Adrenal gland (tissue), 12 donors: ENCODE measurements around the gene POLR1C. TPM values are rescaled to one million over a fixed set of nuclear protein-coding genes. Genes with fewer than 3 reads are reported as not detected.
A peak's percentile ranks its signal among the peaks of the same experiment; 100 is the strongest.

Experiments
- DNase-seq, 7 donors: peaks; one replicate each; pipeline ENCODE4 v3.0.0-alpha.2; 2019 to 2020
- H3K27ac ChIP-seq, 5 donors: fragments of 200-600 bp; sonication (generic) in 4 of 5; 1 replicate in 3 of 5; 2 replicates in 2 of 5; pipeline versions ENCODE4 v1.5.1 to v1.8.0; 2016 to 2020; ENCODE audit warnings: mild to moderate bottlenecking in 1 of 5
- H3K27me3 ChIP-seq: fragments of 200-600 bp; 2 replicates; pipeline ENCODE4 v1.8.0; 2021
- H3K36me3 ChIP-seq, 2 donors: fragments of 200-600 bp; replicated peaks in 1 of 2; 1 replicate in 1 of 2; 2 replicates in 1 of 2; pipeline versions ENCODE4 v1.5.1 to v1.8.0; 2018 to 2022
- H3K4me1 ChIP-seq, 2 donors: fragments of 200-600 bp; replicated peaks in 1 of 2; 1 replicate in 1 of 2; 2 replicates in 1 of 2; pipeline versions ENCODE4 v1.5.1 to v1.8.0; 2018 to 2021
- H3K4me3 ChIP-seq, 4 donors: fragments of 200-600 bp; sonication (generic) in 3 of 4; one replicate each; pipeline ENCODE4 v1.5.1; 2016 to 2018
- H3K9me3 ChIP-seq, 3 donors: fragments of 200-600 bp; sonication (generic) in 1 of 3; replicated peaks in 1 of 3; 1 replicate in 2 of 3; 2 replicates in 1 of 3; pipeline versions ENCODE4 v1.5.1 to v1.8.0; 2016 to 2021
- POLR2A ChIP-seq, 2 donors: fragments of 450-650 bp; IDR thresholded peaks; one replicate each; pipeline ENCODE4 v1.6.1; 2017; ENCODE audit warnings: antibody characterized with exemption in 2 of 2, mild to moderate bottlenecking in 2 of 2, moderate library complexity in 1 of 2
- WGBS, 4 donors: extraction: QIAGEN DNeasy Blood & Tissue Kit in 2 of 4; methylation state at CpG; one replicate each; pipeline versions ENCODE4 v1.1.5 to v1.1.7; 2013 to 2017; 5-methylcytosine and 5-hydroxymethylcytosine counted together
- intact Hi-C, 2 donors: fragments of 100-400 bp; cut with DNase I; formaldehyde crosslinking; loops; one replicate each; pipeline versions ENCODE4 v1.14.1 to v1.15.0; 2022 to 2023
- polyA plus RNA-seq, 3 donors: library from polyadenylated mRNA; stranded (reverse); fragments of 200-250 nt in 2 of 3; fragments of 350-450 nt in 1 of 3; fragmentation: Illumina TruSeq in 1 of 3; extraction: RNeasy Lipid Tissue Mini Kit (QIAGEN cat#74804) in 1 of 3; gene quantifications; one replicate each; pipeline ENCODE4 v1.2.3, GENCODE V29; 2013 to 2014
- total RNA-seq, 9 donors: library from RNA; depleted of rRNA in 4 of 9; stranded (reverse); fragments of >200 nt in 4 of 9; fragments of 120-200 nt in 1 of 9; fragmentation: NEBNext Ultra II Directional in 1 of 9; extraction: Animal tissue kit (Norgen Biotek cat#: 25700) in 1 of 9; gene quantifications; one replicate each; pipeline versions ENCODE4 v1.1.0 to v1.2.4, GENCODE V29; 2013 to 2023
- TF ChIP-seq, protein P1 (sequence below), 6 experiments: fragments of 450-650 bp in 4 of 6; fragments of 200-600 bp in 2 of 6; sonication (generic) in 1 of 6; IDR thresholded peaks; 1 replicate in 5 of 6; 2 replicates in 1 of 6; pipeline versions ENCODE4 v1.5.1 to v1.8.0; 2016 to 2021; ENCODE audit warnings: antibody characterized with exemption in 6 of 6, mild to moderate bottlenecking in 2 of 6, moderate library complexity in 1 of 6
- donor health status: healthy with polysubstance abuse.
- donor health status: Bipolar disorder and iron deficiency.
- donor health status: DM: yes; HTN: yes; CAD: no.
- donor health status: DM: no; HTN: no; CAD: no.
- donor health status: DM: no; HTN: no; CAD: no.
- donor health status: DM: yes; HTN: yes; CAD: no.

POLR1C gene
- total and polyA plus RNA-seq, 12 donors: 16.8 to 67.2 (median 37.4) TPM

GRCh38 chr6:43499028-43499815, 17.7 kb upstream of the POLR1C start:
- H3K4me3 ChIP-seq: no peak overlapping the region
- no peak for DNase-seq
- no peaks in the 10 kb centered on the region for H3K27me3 ChIP-seq
- intact Hi-C loops: loop anchor here (5.0 kb wide), 2 partner anchors 47 to 117 kb away; no protein-coding TSS in a partner anchor
- WGBS, 4 donors: 75 to 79% (median 78%) methylated on average over 10 to 12 of the region's 12 CpGs
- TF ChIP-seq POLR2A (IDR thresholded peaks at IDR 0.05): no peak
- no peaks in the 10 kb centered on the region for H3K9me3 ChIP-seq
- peaks cover 11 to 23% of the 10 kb centered on the region in 2 donors for H3K4me1 ChIP-seq
- peaks cover 0 to 59% of the 10 kb centered on the region in 2 donors for H3K36me3 ChIP-seq
- H3K27ac ChIP-seq: peak overlapping the region in 1 of 5 donors; percentile 8

- Histone ChIP-seq H3K36me3 (peaks cover 0 to 76% of the 10 kb centered on the region in 2 donors), H3K27me3 (no peaks in the 10 kb centered on the region), H3K4me1 (peaks cover under 1 to 9% of the 10 kb centered on the region in 2 donors), H3K4me3 (no peak overlapping the region), H3K27ac (no peak overlapping the region), H3K9me3 (no peaks in the 10 kb centered on the region)
- 90 to 100% (median 95%) methylated on average over 3 of the region's 3 CpGs for WGBS, 4 donors
- TF ChIP-seq, protein P1, sequence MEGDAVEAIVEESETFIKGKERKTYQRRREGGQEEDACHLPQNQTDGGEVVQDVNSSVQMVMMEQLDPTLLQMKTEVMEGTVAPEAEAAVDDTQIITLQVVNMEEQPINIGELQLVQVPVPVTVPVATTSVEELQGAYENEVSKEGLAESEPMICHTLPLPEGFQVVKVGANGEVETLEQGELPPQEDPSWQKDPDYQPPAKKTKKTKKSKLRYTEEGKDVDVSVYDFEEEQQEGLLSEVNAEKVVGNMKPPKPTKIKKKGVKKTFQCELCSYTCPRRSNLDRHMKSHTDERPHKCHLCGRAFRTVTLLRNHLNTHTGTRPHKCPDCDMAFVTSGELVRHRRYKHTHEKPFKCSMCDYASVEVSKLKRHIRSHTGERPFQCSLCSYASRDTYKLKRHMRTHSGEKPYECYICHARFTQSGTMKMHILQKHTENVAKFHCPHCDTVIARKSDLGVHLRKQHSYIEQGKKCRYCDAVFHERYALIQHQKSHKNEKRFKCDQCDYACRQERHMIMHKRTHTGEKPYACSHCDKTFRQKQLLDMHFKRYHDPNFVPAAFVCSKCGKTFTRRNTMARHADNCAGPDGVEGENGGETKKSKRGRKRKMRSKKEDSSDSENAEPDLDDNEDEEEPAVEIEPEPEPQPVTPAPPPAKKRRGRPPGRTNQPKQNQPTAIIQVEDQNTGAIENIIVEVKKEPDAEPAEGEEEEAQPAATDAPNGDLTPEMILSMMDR (IDR thresholded peaks at IDR 0.05): no peak
- TF ChIP-seq POLR2A (IDR thresholded peaks at IDR 0.05): no peak
- DNase-seq: no peak
- intact Hi-C loops: loop anchor here in 1 of 2 donors (10.0 kb wide), 1 partner anchor 116 kb away; no protein-coding TSS in a partner anchor
Measured at GRCh38 chr6:43500921-43501320, 16.0 kb upstream of the POLR1C start.

DNA sequence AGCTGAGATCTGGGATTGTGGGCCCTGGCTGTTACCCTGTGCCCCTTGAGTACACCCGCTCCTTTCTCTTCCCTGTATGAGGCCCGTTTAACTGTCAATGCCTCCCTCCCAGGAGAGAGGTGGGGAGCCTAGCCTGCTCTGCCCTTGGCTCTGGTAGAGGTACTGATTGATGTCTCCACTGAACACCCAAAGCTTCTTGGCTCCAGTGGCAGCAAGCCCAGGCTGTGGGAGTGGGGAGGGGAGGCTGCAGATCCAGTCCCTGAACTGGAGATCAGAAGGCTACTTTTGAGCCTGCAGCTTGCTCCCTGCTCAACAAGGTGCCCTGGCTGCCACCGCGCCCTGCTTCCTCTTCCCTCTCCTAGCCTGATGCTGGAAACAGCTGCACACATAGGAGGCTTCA, 14.2 kb upstream of the POLR1C start:
- H3K4me1 ChIP-seq: no peaks in the 10 kb centered on the region
- H3K4me3 ChIP-seq: no peak overlapping the region
- no peak overlapping the region for H3K27ac ChIP-seq
- peaks cover 0 to 77% of the 10 kb centered on the region in 2 donors for H3K36me3 ChIP-seq
- WGBS, 4 donors: 63 to 79% (median 75%) methylated on average over 2 to 4 of the region's 4 CpGs
- H3K27me3 ChIP-seq: no peaks in the 10 kb centered on the region
- no peak for TF ChIP-seq POLR2A (IDR thresholded peaks at IDR 0.05)
- TF ChIP-seq, protein P1 (IDR thresholded peaks at IDR 0.05): no peak
- intact Hi-C loops: loop anchor here in 1 of 2 donors (10.0 kb wide), 1 partner anchor 118 kb away; no protein-coding TSS in a partner anchor
- no peaks in the 10 kb centered on the region for H3K9me3 ChIP-seq
- peak in 1 of 7 donors; percentile 52 for DNase-seq

GRCh38 chr6:43503443-43503842, 13.4 kb upstream of the POLR1C start:
- TF ChIP-seq, protein P1 (IDR thresholded peaks at IDR 0.05): no peak
- no peak for TF ChIP-seq POLR2A (IDR thresholded peaks at IDR 0.05)
- Histone ChIP-seq H3K27ac (no peak overlapping the region), H3K4me3 (no peak overlapping the region), H3K27me3 (no peaks in the 10 kb centered on the region), H3K4me1 (no peaks in the 10 kb centered on the region), H3K9me3 (no peaks in the 10 kb centered on the region), H3K36me3 (peaks cover 0 to 72% of the 10 kb centered on the region in 2 donors)
- intact Hi-C loops: loop anchor here in 1 of 2 donors (10.0 kb wide), 1 partner anchor 119 kb away; no protein-coding TSS in a partner anchor
- 84 to 91% (median 89%) methylated on average over 7 to 8 of the region's 8 CpGs for WGBS, 4 donors
- no peak for DNase-seq
